Liver (tissue), 9 donors: ENCODE measurements around the gene TMSB15C. TPM values are rescaled to one million over a fixed set of nuclear protein-coding genes. Genes with fewer than 3 reads are reported as not detected.

Experiments
- DNase-seq: peaks from one replicate; pipeline ENCODE4 v3.0.0-alpha.2; 2017; ENCODE audit warnings: low spot score
- H3K27ac ChIP-seq, 2 donors: one replicate each; pipeline ENCODE4 v1.7.0; 2013; ENCODE audit warnings: inconsistent platforms in 2 of 2, low read length in 2 of 2, control low read depth in 1 of 2, low read depth in 1 of 2, mild to moderate bottlenecking in 1 of 2
- H3K27me3 ChIP-seq, 4 donors: one replicate each; pipeline versions ENCODE4 v1.6.1 to v1.7.0; 2013; ENCODE audit warnings: low read length in 3 of 4, inconsistent platforms in 1 of 4, mild to moderate bottlenecking in 1 of 4, moderate library complexity in 1 of 4; ENCODE audit not compliant: control insufficient read depth in 4 of 4, insufficient read depth in 4 of 4
- H3K36me3 ChIP-seq, 4 donors: one replicate each; pipeline versions ENCODE4 v1.6.1 to v1.7.0; 2013; ENCODE audit warnings: low read length in 3 of 4, mild to moderate bottlenecking in 3 of 4, low read depth in 1 of 4, moderate library complexity in 1 of 4; ENCODE audit not compliant: control insufficient read depth in 4 of 4, insufficient read depth in 3 of 4
- H3K4me1 ChIP-seq, 4 donors: one replicate each; pipeline versions ENCODE4 v1.6.1 to v1.7.0; 2013; ENCODE audit warnings: low read length in 3 of 4, mild to moderate bottlenecking in 3 of 4, moderate library complexity in 1 of 4; ENCODE audit not compliant: control insufficient read depth in 4 of 4, insufficient read depth in 4 of 4
- H3K4me3 ChIP-seq, 3 donors: one replicate each; pipeline versions ENCODE4 v1.6.1 to v1.7.0; 2013; ENCODE audit warnings: low read length in 3 of 3, control low read depth in 1 of 3, low read depth in 1 of 3, mild to moderate bottlenecking in 1 of 3
- H3K9ac ChIP-seq, 2 donors: one replicate each; pipeline ENCODE4 v1.7.0; 2013; ENCODE audit warnings: low read length in 2 of 2, mild to moderate bottlenecking in 2 of 2, moderate library complexity in 2 of 2, control low read depth in 1 of 2, low read depth in 1 of 2
- H3K9me3 ChIP-seq, 4 donors: one replicate each; pipeline versions ENCODE4 v1.6.1 to v1.7.0; 2013; ENCODE audit warnings: low read length in 3 of 4; ENCODE audit not compliant: control insufficient read depth in 4 of 4
- EGR1 ChIP-seq, 2 donors: IDR thresholded peaks; 2 replicates each; pipeline ENCODE4 v1.6.1; 2016 to 2018; ENCODE audit warnings: antibody characterized with exemption in 2 of 2, low read depth in 2 of 2
- FOXA1 ChIP-seq: IDR thresholded peaks from 2 replicates; pipeline ENCODE4 v1.6.1; 2016; ENCODE audit warnings: antibody characterized with exemption
- FOXA2 ChIP-seq: IDR thresholded peaks from 2 replicates; pipeline ENCODE4 v1.6.1; 2016; ENCODE audit warnings: antibody characterized with exemption
- HNF4G ChIP-seq: IDR thresholded peaks from 2 replicates; pipeline ENCODE4 v1.6.1; 2016; ENCODE audit warnings: antibody characterized with exemption
- JUND ChIP-seq, 2 donors: IDR thresholded peaks; 2 replicates each; pipeline ENCODE4 v1.6.1; 2016; ENCODE audit warnings: antibody characterized with exemption in 2 of 2
- RAD21 ChIP-seq, 2 donors: IDR thresholded peaks; 2 replicates each; pipeline ENCODE4 v1.6.1; 2016; ENCODE audit warnings: antibody characterized with exemption in 2 of 2, mild to moderate bottlenecking in 2 of 2
- SP1 ChIP-seq: IDR thresholded peaks from 2 replicates; pipeline ENCODE4 v1.6.1; 2018; ENCODE audit warnings: antibody characterized with exemption, mild to moderate bottlenecking
- YY1 ChIP-seq: IDR thresholded peaks from 2 replicates; pipeline ENCODE4 v1.6.1; 2016; ENCODE audit warnings: antibody characterized with exemption, mild to moderate bottlenecking
- WGBS: extraction: QIAGEN DNeasy Blood & Tissue Kit; methylation state at CpG from one replicate; pipeline ENCODE4 v1.1.7; 2013; 5-methylcytosine and 5-hydroxymethylcytosine counted together
- polyA plus RNA-seq, 2 donors: library from polyadenylated mRNA; stranded (reverse) in 1 of 2; unstranded in 1 of 2; fragments of 200-250 nt in 1 of 2; fragments of >200 nt in 1 of 2; fragmentation: Nextera tagmentation in 1 of 2; extraction: Ambion mirVana in 1 of 2; gene quantifications; one replicate each; pipeline versions ENCODE4 v1.2.1 to v1.2.3, GENCODE V29; 2013 to 2015
- total RNA-seq, 2 donors: library from RNA; depleted of rRNA; stranded (reverse); fragments of >200 nt; gene quantifications; one replicate each; pipeline ENCODE4 v1.2.3, GENCODE V29; 2014
- TF ChIP-seq, protein P1 (sequence below): fragments of 150-350 bp; IDR thresholded peaks from 2 replicates; pipeline ENCODE4 v1.5.1; 2017; ENCODE audit warnings: improper control_type of control experiment, low read depth, low read length; ENCODE audit not compliant: missing input control
- TF ChIP-seq, protein P2 (sequence below): IDR thresholded peaks from 2 replicates; pipeline ENCODE4 v1.6.1; 2016; ENCODE audit warnings: antibody characterized with exemption
- TF ChIP-seq, protein P3 (sequence below): IDR thresholded peaks from 2 replicates; pipeline ENCODE4 v1.6.1; 2016; ENCODE audit warnings: antibody characterized with exemption, mild to moderate bottlenecking
- TF ChIP-seq, protein P4 (sequence below): IDR thresholded peaks from 2 replicates; pipeline ENCODE4 v1.6.1; 2016; ENCODE audit warnings: antibody characterized with exemption
- donor health status: healthy.
- donor health status: healthy.
- donor health status: healthy.
- donor health status: healthy.
- donor health status: healthy.

The TMSB15C gene
- total and polyA plus RNA-seq, 4 donors, result 0.17 to 0.23 TPM; not detected in 2

DNA sequence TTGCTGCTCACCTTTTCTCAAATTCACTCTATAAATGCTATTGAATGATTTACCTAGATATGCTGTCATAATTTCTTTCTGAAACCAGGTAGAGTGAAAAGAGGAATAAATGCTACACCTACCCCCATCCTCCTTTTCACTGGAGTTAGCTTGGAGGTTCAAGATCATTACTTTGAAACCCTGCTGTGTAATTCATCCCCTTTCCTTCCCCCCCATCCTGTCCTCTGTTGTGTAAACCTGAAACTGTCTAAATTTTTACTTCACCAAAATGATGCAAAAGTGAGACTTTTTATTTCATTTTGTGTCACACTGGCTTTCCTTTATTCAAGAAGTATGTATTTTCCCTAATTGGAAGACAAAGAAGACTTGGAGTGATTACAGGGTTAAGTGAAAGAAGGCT lies 41.7 kb upstream of the TMSB15C start:
- DNase-seq, result no peak
- no peak overlapping the region for H3K9ac ChIP-seq
- no peaks in the 10 kb centered on the region for H3K9me3 ChIP-seq
- H3K27ac ChIP-seq, result no peak overlapping the region
- no peak overlapping the region for H3K4me3 ChIP-seq
- H3K27me3 ChIP-seq, result peaks cover 0 to 8% (median 1%) of the 10 kb centered on the region in 4 donors
- TF ChIP-seq RAD21 (IDR thresholded peaks at IDR 0.05), result no peak
- TF ChIP-seq FOXA1, result no peak
- TF ChIP-seq YY1, result no peak
- TF ChIP-seq FOXA2, result no peak
- TF ChIP-seq, protein P1, sequence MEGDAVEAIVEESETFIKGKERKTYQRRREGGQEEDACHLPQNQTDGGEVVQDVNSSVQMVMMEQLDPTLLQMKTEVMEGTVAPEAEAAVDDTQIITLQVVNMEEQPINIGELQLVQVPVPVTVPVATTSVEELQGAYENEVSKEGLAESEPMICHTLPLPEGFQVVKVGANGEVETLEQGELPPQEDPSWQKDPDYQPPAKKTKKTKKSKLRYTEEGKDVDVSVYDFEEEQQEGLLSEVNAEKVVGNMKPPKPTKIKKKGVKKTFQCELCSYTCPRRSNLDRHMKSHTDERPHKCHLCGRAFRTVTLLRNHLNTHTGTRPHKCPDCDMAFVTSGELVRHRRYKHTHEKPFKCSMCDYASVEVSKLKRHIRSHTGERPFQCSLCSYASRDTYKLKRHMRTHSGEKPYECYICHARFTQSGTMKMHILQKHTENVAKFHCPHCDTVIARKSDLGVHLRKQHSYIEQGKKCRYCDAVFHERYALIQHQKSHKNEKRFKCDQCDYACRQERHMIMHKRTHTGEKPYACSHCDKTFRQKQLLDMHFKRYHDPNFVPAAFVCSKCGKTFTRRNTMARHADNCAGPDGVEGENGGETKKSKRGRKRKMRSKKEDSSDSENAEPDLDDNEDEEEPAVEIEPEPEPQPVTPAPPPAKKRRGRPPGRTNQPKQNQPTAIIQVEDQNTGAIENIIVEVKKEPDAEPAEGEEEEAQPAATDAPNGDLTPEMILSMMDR, result no peak
- no peak for TF ChIP-seq EGR1 (IDR thresholded peaks at IDR 0.05; ENCODE audit: low read depth in 2 of 2)
- TF ChIP-seq JUND (IDR thresholded peaks at IDR 0.05), result no peak
- TF ChIP-seq, protein P2, sequence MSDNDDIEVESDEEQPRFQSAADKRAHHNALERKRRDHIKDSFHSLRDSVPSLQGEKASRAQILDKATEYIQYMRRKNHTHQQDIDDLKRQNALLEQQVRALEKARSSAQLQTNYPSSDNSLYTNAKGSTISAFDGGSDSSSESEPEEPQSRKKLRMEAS, result no peak
- TF ChIP-seq HNF4G, result no peak
- TF ChIP-seq, protein P3, sequence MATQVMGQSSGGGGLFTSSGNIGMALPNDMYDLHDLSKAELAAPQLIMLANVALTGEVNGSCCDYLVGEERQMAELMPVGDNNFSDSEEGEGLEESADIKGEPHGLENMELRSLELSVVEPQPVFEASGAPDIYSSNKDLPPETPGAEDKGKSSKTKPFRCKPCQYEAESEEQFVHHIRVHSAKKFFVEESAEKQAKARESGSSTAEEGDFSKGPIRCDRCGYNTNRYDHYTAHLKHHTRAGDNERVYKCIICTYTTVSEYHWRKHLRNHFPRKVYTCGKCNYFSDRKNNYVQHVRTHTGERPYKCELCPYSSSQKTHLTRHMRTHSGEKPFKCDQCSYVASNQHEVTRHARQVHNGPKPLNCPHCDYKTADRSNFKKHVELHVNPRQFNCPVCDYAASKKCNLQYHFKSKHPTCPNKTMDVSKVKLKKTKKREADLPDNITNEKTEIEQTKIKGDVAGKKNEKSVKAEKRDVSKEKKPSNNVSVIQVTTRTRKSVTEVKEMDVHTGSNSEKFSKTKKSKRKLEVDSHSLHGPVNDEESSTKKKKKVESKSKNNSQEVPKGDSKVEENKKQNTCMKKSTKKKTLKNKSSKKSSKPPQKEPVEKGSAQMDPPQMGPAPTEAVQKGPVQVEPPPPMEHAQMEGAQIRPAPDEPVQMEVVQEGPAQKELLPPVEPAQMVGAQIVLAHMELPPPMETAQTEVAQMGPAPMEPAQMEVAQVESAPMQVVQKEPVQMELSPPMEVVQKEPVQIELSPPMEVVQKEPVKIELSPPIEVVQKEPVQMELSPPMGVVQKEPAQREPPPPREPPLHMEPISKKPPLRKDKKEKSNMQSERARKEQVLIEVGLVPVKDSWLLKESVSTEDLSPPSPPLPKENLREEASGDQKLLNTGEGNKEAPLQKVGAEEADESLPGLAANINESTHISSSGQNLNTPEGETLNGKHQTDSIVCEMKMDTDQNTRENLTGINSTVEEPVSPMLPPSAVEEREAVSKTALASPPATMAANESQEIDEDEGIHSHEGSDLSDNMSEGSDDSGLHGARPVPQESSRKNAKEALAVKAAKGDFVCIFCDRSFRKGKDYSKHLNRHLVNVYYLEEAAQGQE, result no peak
- TF ChIP-seq, protein P4, sequence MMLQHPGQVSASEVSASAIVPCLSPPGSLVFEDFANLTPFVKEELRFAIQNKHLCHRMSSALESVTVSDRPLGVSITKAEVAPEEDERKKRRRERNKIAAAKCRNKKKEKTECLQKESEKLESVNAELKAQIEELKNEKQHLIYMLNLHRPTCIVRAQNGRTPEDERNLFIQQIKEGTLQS, result no peak
- peaks cover 0 to 2% (median under 1%) of the 10 kb centered on the region in 4 donors for H3K4me1 ChIP-seq
- H3K36me3 ChIP-seq, result no peaks in the 10 kb centered on the region

DNA sequence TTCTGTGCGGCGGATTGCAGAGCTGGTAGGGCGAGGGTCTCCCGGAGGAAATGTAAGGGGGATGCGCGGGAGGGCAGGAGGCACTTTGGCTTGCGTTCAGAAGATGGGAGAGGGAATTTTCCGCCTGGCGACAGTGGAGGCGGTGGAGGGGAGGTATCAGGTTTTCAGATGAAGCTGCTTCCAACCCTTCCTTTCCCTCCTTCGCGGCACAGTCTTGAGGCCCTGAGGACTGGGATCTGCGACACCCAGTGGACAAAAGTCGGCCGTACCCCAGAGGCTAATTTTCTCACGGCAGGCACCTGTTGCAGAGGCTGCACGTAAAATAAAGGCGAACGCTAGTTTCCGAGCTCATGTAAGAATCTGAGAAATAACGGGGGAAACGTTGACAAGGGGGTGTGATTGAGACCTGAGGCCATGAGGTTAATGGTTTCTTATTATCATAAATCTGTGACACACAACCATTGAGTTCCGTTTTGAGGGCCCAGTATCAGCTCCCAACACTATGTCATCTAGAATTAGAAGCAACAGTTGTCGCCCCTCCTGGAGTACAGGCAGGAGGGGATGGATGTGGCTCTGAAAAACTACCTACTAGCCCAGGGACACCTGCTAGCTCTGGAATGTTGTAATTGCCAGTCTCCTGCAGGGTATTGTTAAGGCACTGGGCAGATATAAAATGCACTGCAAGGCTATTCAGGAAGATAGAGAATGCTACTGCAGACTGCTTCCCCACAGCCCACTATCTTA lies 37.4 kb upstream of the TMSB15C start:
- H3K9me3 ChIP-seq, result no peaks in the 10 kb centered on the region
- DNase-seq, result no peak
- no peak overlapping the region for H3K27ac ChIP-seq
- peak overlapping the region in 1 of 3 donors; percentile 62 for H3K4me3 ChIP-seq
- no peak overlapping the region for H3K9ac ChIP-seq
- TF ChIP-seq SP1 (no peak), RAD21 (IDR thresholded peaks at IDR 0.05) (peak; percentile 43 to 64)
- TF ChIP-seq, protein P1, result peak; percentile 33
- H3K4me1 ChIP-seq, result peaks cover 0 to 5% (median 1%) of the 10 kb centered on the region in 4 donors
- peaks cover 0 to 11% (median 1%) of the 10 kb centered on the region in 4 donors for H3K27me3 ChIP-seq
- 10% methylated on average over 24 of the region's 24 CpGs for WGBS
- no peaks in the 10 kb centered on the region for H3K36me3 ChIP-seq
